Right ventricle myocardium superior (tissue), 1 donor: ENCODE data around the gene MYRIP. TPM values are rescaled to one million over a fixed set of nuclear protein-coding genes. Genes with fewer than 3 reads are reported as not detected.

Source experiments
- ATAC-seq: fragments of 200-7000 bp; cut with Tn5 transposase; one replicate; pipeline ENCODE4 v1.9.1; 2020; ENCODE audit warnings: mild to moderate bottlenecking; ENCODE audit not compliant: poor library complexity
- DNase-seq: peaks from one replicate; pipeline ENCODE4 v3.0.0-alpha.2; 2020
- intact Hi-C: fragments of 100-400 bp; cut with DNase I; formaldehyde crosslinking; loops from one replicate; pipeline ENCODE4 v1.11.2; 2022
- total RNA-seq: library from RNA; stranded (reverse); fragmentation: NEBNext Ultra II Directional; extraction: Animal tissue kit (Norgen Biotek cat#: 25700); gene quantifications from one replicate; pipeline ENCODE4 v1.2.1, GENCODE V29; 2021
- donor health status: DM: no; HTN: yes; CAD: no; lungs with severe emphysema.

MYRIP gene
- total RNA-seq, 1 donor from 2014 or later, result 1.6 TPM

DNA sequence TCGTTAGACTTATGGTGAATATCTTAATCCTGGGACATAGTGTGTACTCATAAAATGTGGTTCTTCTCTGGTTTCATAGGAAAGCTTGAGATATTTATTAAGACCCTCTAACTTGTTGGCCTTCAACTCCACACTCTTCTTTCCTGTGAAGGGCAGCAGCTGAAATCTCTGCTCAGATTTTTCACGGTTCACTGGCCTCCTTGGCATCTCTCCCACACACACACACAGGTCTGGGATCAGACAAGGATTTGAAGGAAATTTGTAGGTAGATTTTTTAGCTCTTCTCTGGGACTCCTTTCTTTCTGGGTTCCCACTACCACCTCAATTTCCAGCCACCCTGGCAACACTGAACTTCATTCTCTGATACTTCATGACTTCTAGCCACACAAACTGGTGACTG is 70.2 kb downstream of the MYRIP start:
- no peak for DNase-seq
- intact Hi-C loops, result no loop called here
- no peak for ATAC-seq

DNA sequence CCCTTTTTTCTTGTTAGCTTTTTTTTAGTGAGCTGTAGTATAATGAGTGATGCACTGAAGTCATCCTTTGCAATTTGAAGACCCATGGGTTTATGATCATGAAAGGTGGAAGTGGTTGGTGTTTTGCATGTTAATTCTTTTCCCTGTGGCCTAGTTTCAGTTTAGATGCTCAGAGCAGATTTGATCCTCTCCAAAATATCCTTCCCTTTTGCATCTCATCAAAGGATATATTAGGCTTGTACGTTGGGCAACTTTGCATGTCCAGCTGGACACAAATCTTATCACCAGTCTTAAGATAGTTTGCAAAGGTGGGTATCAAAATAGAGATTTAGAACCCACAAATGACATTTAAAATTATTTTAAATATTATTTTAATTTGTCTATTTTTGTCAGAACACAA is 72.7 kb downstream of the MYRIP start:
- DNase-seq (no peak), ATAC-seq (no peak)

DNA sequence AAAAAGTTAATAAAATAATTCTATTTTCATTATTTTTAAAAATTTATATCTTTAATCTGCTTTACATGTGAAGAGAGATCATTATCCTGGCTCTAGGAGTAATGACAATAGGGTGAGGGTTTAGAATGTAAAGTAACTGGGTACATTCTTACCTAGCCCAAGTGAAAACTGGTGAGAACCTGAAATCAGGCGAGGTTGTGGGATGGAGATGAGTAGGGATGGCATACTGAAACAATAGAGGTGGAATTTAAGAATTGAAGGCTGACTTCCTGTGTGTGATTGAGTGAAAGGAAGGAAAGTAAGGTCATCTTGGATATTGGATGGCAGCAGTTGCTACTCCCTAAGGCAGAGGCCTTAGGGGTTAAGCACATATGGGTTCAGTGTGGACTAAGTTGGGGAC is 82.7 kb downstream of the MYRIP start:
- ATAC-seq (no peak), DNase-seq (no peak)
- intact Hi-C loops, result no loop called here

More for the DNA sequence above, 72.7 kb downstream of the MYRIP start:
- intact Hi-C loops, result no loop called here

GRCh38 chr3:39896184-39896583 is 86.8 kb downstream of the MYRIP start:
- ATAC-seq (no peak), DNase-seq (no peak)
- intact Hi-C loops, result no loop called here

GRCh38 chr3:39900462-39901002 is 91.1 kb downstream of the MYRIP start:
- intact Hi-C loops, result no loop called here
- DNase-seq (no peak), ATAC-seq (no peak)

GRCh38 chr3:39903253-39903652 is 93.8 kb downstream of the MYRIP start:
- DNase-seq, result no peak
- intact Hi-C loops, result no loop called here
- no peak for ATAC-seq

- intact Hi-C loops, result no loop called here
- no peak for ATAC-seq
- no peak for DNase-seq
Observed at GRCh38 chr3:39905788-39906187, 96.4 kb downstream of the MYRIP start.

GRCh38 chr3:39907981-39908380 is 98.6 kb downstream of the MYRIP start:
- intact Hi-C loops, result no loop called here
- ATAC-seq (peak; percentile 58), DNase-seq (no peak)

DNA sequence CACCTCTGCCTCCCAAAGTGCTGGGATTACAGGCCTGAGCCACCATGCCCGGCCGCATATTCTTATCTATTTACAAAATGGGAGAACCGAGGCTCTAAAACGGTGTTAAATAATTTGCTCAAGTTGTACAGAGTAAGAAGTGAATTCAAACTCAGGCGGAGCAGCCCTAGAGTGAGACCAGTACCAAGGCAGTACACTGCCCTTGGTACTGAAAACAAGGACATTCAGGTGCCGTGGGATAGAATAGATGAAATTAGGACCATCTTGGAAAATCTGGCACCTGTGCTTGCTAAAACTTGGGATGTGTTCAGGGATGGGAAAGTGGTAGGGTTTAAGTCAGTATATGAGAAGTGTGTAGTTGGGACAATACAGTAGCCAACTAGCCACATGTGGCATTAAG is 100.7 kb downstream of the MYRIP start:
- intact Hi-C loops, result no loop called here
- no peak for DNase-seq
- ATAC-seq, result no peak

DNA sequence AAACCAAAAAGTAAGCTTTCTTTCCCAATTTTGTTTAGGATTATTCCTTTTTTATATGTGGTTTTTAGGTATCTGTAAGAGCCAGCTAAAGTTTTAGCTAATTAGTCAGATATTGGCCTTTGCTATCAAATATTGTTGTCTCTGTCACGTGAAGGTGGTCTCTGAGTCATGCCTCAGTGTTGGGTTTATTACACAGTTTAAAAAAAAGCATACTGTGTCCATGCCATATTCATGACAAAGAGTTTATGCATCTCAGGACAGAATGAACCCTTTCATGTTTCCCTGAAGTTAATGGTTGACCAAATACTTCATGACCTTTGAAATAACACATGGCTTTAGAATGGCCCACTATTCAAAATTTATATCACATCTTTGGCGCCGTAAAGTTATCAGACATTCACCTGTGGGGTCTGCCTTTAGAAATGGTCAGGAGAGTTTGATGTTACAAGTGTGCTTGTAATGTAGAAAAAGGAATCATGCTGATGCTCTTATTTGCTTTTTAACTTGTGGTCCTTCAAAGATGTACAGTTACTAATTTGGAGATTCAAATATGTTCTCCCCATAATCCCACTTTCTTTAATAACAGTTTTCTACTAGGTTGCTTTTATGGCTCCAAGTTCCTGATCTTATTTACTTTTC is 101.5 kb downstream of the MYRIP start:
- DNase-seq (no peak), ATAC-seq (no peak)
- intact Hi-C loops, result no loop called here

DNA sequence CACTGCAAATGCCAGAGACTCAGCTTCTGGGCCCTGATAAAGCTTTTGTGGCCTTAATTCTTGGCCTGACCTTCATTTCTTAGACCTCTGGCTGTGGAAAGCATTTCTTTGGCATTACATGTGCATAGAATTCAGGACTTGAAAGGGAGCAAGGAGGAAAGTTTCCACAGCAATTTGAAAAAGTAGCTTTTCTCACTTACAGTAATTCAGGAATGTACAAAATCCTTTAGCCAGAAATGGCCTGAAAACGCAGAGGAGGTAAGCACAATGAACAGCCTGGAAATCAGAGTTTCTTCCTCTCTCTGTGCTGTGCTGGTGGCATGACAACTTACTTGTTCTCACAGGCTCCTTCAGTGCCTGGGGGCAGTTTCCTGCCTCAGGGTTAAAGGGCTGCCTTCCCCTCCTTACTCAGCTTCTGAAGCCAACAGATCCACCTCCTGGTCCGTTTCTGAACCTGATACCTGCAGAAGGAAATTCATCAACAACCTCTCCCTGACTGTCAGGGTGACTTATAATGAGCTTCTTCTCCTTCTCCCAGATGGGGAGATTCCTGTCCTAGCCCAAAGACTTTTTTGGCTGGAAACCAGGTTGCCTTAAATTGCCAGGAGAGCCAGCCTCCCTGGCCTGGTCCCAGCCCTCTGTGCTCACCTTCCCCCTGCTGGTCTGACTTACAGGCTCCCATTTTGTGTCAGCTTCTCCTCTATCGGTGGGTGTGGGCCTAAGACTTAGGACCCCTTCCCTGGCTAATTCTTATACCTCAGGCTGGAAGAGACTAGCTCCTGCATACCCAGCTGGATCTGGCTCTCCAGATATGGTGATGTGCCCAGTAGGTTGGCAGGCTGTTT is 102.3 kb downstream of the MYRIP start:
- ATAC-seq, result peak; percentile 56
- intact Hi-C loops, result no loop called here
- DNase-seq, result no peak

DNA sequence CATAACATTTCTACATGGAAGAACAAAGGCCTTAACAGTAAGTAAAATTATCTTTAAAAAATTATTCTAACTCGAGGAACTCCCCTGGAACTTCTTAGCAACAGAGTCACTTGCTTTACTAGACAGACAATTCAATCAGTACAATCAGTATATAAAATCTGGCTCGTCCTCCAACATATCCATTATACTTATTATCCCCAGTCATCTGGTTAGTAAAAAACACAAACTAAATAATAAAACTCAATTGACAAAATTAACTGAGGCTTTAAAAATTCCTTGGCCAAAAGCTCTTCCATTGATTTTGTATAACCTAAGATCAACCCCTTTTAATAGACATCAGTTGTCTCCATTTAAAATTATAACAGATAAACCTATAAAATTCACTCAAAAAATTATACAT is 105.6 kb downstream of the MYRIP start:
- DNase-seq (no peak), ATAC-seq (no peak)

DNA sequence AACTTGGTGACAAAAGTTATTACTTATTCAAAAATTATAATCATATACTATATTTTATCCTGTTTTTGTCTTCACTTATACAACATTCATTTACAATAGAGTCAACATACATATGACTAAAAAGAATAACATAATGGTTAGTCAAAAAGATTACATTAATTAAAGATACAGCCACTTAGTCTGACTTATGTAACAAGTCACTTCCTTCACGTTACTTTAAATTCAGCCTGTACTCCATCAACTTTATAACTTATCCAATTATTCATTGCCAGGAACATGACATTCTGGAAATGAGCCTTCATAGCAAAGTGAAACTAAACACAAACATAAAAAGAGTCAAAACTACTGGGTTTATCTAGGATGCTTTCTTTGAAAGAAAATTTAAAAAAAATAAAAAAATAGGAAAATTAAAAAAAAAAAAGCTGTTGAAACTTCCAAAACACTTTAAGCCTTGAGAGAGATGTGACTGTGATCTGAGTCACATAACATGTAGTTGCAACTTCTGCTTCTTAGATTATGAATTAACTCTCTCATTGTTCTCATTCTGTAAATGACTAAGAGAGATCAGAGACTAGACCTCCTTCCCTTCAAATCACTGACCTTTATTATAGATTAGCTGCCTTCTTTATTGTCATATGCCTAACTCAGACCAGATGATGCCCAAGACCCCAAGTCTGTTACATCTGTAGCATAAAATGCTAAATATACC is 107.8 kb downstream of the MYRIP start:
- ATAC-seq (no peak), DNase-seq (no peak)
- intact Hi-C loops, result no loop called here

More for the DNA sequence above, 105.6 kb downstream of the MYRIP start:
- intact Hi-C loops, result no loop called here

GRCh38 chr3:39919281-39919680 is 109.9 kb downstream of the MYRIP start:
- intact Hi-C loops, result no loop called here
- DNase-seq, result no peak
- ATAC-seq, result no peak

DNA sequence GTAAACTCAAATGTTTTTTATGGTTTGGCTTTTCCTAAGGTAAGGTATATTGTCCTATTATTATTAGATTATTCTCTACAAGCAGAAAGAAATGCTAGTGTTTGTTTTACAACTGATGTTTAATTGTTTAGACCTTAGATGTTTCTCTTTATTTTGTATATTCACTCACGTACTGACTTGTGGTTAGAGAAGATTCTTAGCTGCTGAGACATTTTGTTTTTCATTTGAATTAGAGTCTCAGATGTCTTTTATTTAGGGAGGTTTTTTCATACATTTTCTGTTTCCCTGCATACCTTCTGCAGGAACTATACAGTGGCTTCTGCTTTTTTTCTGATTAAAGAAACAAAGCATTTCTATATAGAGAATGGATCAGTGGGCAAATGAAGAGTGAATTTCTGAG is 110.9 kb downstream of the MYRIP start:
- no peak for DNase-seq
- no peak for ATAC-seq
- intact Hi-C loops, result no loop called here

- DNase-seq (no peak), ATAC-seq (no peak)
- intact Hi-C loops, result no loop called here
Observed at GRCh38 chr3:39927479-39927878, 118.1 kb downstream of the MYRIP start.

- intact Hi-C loops, result no loop called here
- DNase-seq (no peak), ATAC-seq (peak; percentile 38)
Observed at GRCh38 chr3:39933986-39934693, 124.7 kb downstream of the MYRIP start.

DNA sequence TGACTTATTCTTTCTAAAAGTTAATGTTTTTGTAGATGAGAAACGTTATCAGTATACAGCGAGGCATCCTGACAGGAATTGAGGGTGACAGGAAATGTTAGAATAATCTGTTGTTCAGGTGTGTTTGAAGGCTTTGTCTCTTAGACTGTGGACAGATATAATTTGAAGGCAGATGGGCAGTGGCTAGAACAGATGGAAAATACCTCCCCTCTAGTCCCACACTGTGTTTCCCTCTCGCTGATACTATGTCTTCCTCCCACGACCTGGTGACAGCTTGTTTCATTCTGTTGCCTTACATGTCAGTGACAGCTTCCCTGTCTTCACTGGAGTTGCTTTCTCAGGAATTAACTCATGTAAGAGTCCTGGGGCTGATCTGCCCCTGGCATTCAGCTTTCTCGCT is 125.3 kb downstream of the MYRIP start:
- ATAC-seq (no peak), DNase-seq (no peak)
- intact Hi-C loops, result no loop called here

- ATAC-seq (no peak), DNase-seq (no peak)
- intact Hi-C loops, result no loop called here
Observed at GRCh38 chr3:39935261-39935660, 125.9 kb downstream of the MYRIP start.
